Left lung (tissue), 10 donors: Measurements from ENCODE around the gene SYCE3. TPM values are rescaled to one million over a fixed set of nuclear protein-coding genes. Genes with fewer than 3 reads are reported as not detected.
A peak's percentile ranks its signal among the peaks of the same experiment; 100 is the strongest.

ENCODE experiments used
- ATAC-seq: fragments of 200-7000 bp; cut with Tn5 transposase; one replicate; pipeline ENCODE4 v1.9.1; 2020; ENCODE audit warnings: moderate library complexity
- DNase-seq, 4 donors: peaks; one replicate each; pipeline ENCODE4 v3.0.0-alpha.2; 2013 to 2020
- H3K27ac ChIP-seq, 2 donors: fragments of 200-600 bp; sonication (generic) in 1 of 2; one replicate each; pipeline versions ENCODE4 v1.5.0 to v1.8.0; 2020 to 2021
- H3K27me3 ChIP-seq, 2 donors: fragments of 200-600 bp; sonication (generic) in 1 of 2; one replicate each; pipeline versions ENCODE4 v1.5.0 to v1.8.0; 2020 to 2021
- H3K36me3 ChIP-seq, 2 donors: fragments of 200-600 bp; sonication (generic) in 1 of 2; one replicate each; pipeline versions ENCODE4 v1.5.0 to v1.8.0; 2020 to 2021
- H3K4me1 ChIP-seq, 2 donors: fragments of 200-600 bp; one replicate each; pipeline ENCODE4 v1.8.0; 2021
- H3K4me3 ChIP-seq, 2 donors: fragments of 200-600 bp; sonication (generic) in 1 of 2; one replicate each; pipeline versions ENCODE4 v1.5.0 to v1.8.0; 2020 to 2021; ENCODE audit warnings: mild to moderate bottlenecking in 1 of 2
- H3K9me3 ChIP-seq, 2 donors: fragments of 200-600 bp; sonication (generic) in 1 of 2; one replicate each; pipeline versions ENCODE4 v1.5.0 to v1.8.0; 2020 to 2021
- intact Hi-C, 2 donors: fragments of 100-400 bp; cut with DNase I; formaldehyde crosslinking; loops; one replicate each; pipeline versions ENCODE4 v1.11.2 to v1.14.2; 2022
- polyA plus RNA-seq, 6 donors: library from polyadenylated mRNA; unstranded; fragments of 120-200 nt; gene quantifications; one replicate each; pipeline ENCODE4 v1.2.1, GENCODE V29; 2013; ENCODE audit not compliant: insufficient read length in 6 of 6
- total RNA-seq, 2 donors: library from RNA; stranded (reverse); fragmentation: NEBNext Ultra II Directional; extraction: Animal tissue kit (Norgen Biotek cat#: 25700); gene quantifications; one replicate each; pipeline ENCODE4 v1.2.1, GENCODE V29; 2021
- TF ChIP-seq, protein P1 (sequence below), 2 donors: fragments of 200-600 bp; sonication (generic) in 1 of 2; IDR thresholded peaks; one replicate each; pipeline versions ENCODE4 v1.5.0 to v1.8.0; 2021; ENCODE audit warnings: antibody characterized with exemption in 2 of 2
- donor health status: DM: no; HTN: yes; CAD: no.
- donor health status: DM: no; HTN: no; CAD: no.

Gene SYCE3
- total and polyA plus RNA-seq, 8 donors = not detected

DNA sequence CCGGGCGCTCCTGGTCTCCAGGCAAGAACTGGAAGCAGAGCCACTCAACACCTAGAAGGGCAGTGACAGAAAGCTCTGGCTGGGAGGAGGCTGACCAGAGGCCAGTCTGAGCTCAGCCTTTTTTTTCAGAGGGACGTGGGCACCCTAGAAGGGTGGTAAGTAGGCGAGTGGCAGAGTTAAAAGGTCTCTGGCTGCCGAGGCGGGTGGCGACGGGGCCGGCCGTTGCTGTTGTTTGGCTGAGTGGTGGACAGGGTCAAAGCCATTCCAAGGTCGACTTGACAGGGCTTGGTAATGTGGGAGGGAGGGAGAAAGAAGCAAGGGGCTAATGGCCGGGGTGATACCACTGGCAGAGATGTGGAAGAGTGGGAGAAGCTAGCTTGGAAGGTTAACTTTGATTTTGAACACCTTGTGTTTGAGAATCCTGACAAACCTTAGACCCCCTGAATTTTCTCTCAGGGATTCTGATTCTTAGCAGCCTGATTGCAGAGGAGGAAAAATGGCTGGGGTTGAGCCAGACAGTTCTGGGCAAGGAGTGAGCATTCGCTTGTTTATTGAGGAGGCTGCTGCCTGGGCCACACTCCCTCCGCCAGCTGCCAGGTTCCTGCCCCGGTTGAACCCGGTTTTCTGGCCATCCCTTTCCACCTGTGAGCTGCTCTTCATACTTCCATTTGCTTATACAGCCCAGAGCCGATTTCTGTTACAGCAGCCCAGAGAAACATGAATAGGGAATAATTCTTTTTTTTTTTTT lies 868 bp upstream of the SYCE3 start:
- peaks cover 0 to 8% of the 10 kb centered on the region in 2 donors for H3K4me1 ChIP-seq
- peak; percentile 31 for ATAC-seq
- H3K27ac ChIP-seq = peak overlapping the region; percentile 63 to 73
- no peak for DNase-seq
- TF ChIP-seq, protein P1, sequence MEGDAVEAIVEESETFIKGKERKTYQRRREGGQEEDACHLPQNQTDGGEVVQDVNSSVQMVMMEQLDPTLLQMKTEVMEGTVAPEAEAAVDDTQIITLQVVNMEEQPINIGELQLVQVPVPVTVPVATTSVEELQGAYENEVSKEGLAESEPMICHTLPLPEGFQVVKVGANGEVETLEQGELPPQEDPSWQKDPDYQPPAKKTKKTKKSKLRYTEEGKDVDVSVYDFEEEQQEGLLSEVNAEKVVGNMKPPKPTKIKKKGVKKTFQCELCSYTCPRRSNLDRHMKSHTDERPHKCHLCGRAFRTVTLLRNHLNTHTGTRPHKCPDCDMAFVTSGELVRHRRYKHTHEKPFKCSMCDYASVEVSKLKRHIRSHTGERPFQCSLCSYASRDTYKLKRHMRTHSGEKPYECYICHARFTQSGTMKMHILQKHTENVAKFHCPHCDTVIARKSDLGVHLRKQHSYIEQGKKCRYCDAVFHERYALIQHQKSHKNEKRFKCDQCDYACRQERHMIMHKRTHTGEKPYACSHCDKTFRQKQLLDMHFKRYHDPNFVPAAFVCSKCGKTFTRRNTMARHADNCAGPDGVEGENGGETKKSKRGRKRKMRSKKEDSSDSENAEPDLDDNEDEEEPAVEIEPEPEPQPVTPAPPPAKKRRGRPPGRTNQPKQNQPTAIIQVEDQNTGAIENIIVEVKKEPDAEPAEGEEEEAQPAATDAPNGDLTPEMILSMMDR (IDR thresholded peaks at IDR 0.05) = no peak
- H3K27me3 ChIP-seq = no peaks in the 10 kb centered on the region
- H3K9me3 ChIP-seq = no peaks in the 10 kb centered on the region
- H3K4me3 ChIP-seq = peak overlapping the region; percentile 48 to 56
- peaks cover 0 to 7% of the 10 kb centered on the region in 2 donors for H3K36me3 ChIP-seq
- intact Hi-C loops = no loop called here

DNA sequence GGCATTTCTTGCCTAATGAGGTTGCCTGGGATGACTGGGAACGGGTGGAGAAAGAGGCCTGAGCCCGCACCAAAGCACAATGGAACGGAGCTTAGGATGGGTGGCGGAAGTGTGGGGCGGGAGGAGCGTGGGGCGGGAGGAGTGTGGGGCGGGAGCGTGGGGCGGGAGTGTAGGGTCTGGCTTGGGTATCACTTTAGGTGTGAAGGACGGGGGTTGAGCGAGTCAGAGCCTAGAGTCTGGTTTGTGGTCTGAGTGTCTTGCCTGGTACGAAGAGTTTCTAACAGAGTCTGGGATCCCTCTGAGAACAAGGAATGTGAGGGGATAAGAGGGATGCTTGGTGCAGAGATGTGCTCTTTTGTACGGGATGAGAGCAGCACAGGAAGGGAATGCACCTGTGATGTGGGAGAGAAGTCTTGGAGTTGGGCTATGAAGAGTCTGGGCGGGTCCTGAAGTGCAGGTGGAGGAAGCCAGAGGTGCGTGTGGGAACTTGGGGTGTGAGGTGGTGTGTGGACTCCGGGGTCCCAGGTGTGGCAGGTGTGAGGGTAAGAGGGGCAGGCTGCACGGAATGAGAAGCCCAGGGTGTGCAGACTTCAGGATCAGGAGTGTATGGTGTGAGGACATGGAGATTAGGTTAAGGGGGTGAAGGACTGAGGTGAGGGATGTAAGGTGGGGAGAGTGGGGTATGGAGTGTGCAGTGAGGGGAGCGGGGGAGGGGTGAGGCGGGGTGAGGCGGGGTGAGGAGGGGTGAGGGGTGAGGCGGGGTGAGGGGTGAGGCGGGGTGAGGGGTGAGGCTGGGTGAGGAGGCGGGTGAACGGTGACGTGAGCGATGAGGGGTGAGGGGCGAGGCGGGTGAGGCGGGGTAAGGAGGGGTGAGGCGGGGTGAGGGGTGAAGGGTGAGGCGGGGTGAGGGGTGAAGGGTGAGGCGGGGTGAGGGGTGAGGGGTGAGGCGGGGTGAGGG lies 1.0 kb downstream of the SYCE3 start:
- no peak for ATAC-seq
- TF ChIP-seq, protein P1 (IDR thresholded peaks at IDR 0.05) = no peak

DNA sequence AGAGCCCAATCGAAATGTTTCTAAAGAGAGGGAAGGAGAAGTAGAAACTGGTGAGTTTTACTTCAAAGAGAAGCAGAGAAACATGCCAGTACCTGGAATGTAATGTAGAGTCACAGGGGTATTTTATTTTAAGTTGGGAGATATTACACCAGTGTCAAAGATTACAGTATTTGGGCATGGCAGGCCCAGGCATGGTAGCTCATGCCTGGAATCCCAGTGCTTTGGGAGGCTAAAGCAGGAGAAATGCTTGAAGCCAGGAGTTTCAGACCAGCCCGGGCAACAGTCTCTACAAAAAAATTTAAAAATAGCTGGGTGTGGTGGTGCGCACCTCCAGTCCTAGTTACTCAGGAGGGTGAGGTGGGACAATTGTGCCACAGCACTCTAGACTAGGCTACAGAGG lies 2.7 kb downstream of the SYCE3 start:
- ATAC-seq (no peak), DNase-seq (no peak)
- H3K27ac ChIP-seq = no peak overlapping the region
- no peak overlapping the region for H3K4me3 ChIP-seq
- H3K36me3 ChIP-seq = no peaks in the 10 kb centered on the region
- H3K4me1 ChIP-seq = peaks cover 0 to 8% of the 10 kb centered on the region in 2 donors
- intact Hi-C loops = no loop called here
- H3K9me3 ChIP-seq = no peaks in the 10 kb centered on the region
- TF ChIP-seq, protein P1 (IDR thresholded peaks at IDR 0.05) = no peak
- no peaks in the 10 kb centered on the region for H3K27me3 ChIP-seq

More for the DNA sequence above, 1.0 kb downstream of the SYCE3 start:
- Histone ChIP-seq H3K27me3 (no peaks in the 10 kb centered on the region), H3K27ac (no peak overlapping the region), H3K4me3 (no peak overlapping the region), H3K4me1 (peaks cover 0 to 8% of the 10 kb centered on the region in 2 donors), H3K36me3 (no peaks in the 10 kb centered on the region), H3K9me3 (no peaks in the 10 kb centered on the region)
- intact Hi-C loops = no loop called here
- peak in 1 of 4 donors; percentile 55 for DNase-seq

DNA sequence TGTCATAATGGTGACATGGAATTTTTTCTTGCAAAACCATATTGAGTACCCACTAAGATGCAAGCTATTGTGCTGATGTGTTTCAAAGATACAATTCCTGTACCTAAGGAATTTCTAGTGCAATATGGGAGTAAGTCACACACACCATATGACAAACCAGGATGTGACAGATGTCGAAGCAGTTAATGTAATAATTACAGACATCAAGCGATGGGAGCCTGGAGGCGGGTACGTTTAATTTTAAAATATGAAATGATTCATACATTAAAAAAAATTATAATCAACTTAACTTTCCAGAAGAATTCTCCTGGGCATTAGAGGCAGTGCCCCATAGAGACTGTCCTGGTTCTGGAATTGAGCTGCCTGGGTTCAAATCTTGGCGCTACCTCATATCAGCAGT lies 6.0 kb downstream of the SYCE3 start:
- Histone ChIP-seq H3K36me3 (no peaks in the 10 kb centered on the region), H3K4me3 (no peak overlapping the region), H3K27ac (no peak overlapping the region), H3K4me1 (no peaks in the 10 kb centered on the region), H3K9me3 (no peaks in the 10 kb centered on the region), H3K27me3 (no peaks in the 10 kb centered on the region)
- DNase-seq (no peak), ATAC-seq (no peak)
- TF ChIP-seq, protein P1 (IDR thresholded peaks at IDR 0.05) = no peak
- intact Hi-C loops = no loop called here

DNA sequence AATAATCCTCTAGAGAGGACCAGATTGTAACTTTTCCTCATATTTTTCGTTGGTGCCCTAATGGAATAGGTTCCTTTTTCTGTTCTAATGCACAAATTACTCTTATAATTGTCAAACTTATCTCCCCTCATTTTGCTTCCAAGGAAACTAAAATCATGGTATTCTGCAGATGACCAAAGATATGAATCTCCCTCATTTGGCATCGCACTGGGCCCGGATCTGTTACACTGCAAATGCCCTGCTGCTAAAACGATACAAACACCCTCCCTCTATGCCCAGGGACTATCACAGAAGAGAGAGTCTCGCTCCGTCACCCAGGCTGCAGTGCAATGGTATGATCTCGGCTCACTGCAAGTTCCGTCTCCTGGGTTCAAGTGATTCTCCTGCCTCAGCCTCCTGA lies 9.4 kb downstream of the SYCE3 start:
- Histone ChIP-seq H3K9me3 (no peaks in the 10 kb centered on the region), H3K4me1 (peaks cover 6 to 11% of the 10 kb centered on the region in 2 donors), H3K36me3 (no peaks in the 10 kb centered on the region), H3K27ac (no peak overlapping the region), H3K27me3 (peaks cover 13 to 20% of the 10 kb centered on the region in 2 donors), H3K4me3 (no peak overlapping the region)
- TF ChIP-seq, protein P1 (IDR thresholded peaks at IDR 0.05) = no peak
- ATAC-seq (no peak), DNase-seq (no peak)
- intact Hi-C loops = no loop called here
